Mesothelial cell of epicardium (in vitro differentiated cells): ENCODE data around the gene GALNS. TPM values are rescaled to one million over a fixed set of nuclear protein-coding genes. Genes with fewer than 3 reads are reported as not detected.
A peak's percentile ranks its signal among the peaks of the same experiment; 100 is the strongest.

Experiments used
- DNase-seq, 2 experiments: peaks; one replicate each; pipeline ENCODE4 v3.0.0; 2021; ENCODE audit warnings: low spot score in 2 of 2; ENCODE audit not compliant: unreplicated experiment in 2 of 2
- H3K27ac Mint-ChIP-seq: 2 replicates; pipeline ENCODE4 v1.8.0; 2021; ENCODE audit warnings: mixed read lengths
- H3K27me3 Mint-ChIP-seq: 2 replicates; pipeline ENCODE4 v1.8.0; 2021; ENCODE audit warnings: low read depth, mixed read lengths
- H3K36me3 Mint-ChIP-seq: 2 replicates; pipeline ENCODE4 v1.8.0; 2021; ENCODE audit warnings: mixed read lengths
- H3K4me1 Mint-ChIP-seq: 2 replicates; pipeline ENCODE4 v1.8.0; 2021; ENCODE audit warnings: mixed read lengths
- H3K4me3 Mint-ChIP-seq: 2 replicates; pipeline ENCODE4 v1.8.0; 2021; ENCODE audit warnings: mild to moderate bottlenecking, moderate library complexity, mixed read lengths
- H3K9me3 Mint-ChIP-seq: 2 replicates; pipeline ENCODE4 v1.8.0; 2021; ENCODE audit warnings: mixed read lengths
- total RNA-seq: library from RNA; stranded (reverse); gene quantifications from 3 replicates; pipeline ENCODE4 v1.2.1, GENCODE V29; 2021
- TF ChIP-seq, protein P1 (sequence below): fragments of 200-600 bp; sonication (generic); IDR thresholded peaks from one replicate; pipeline ENCODE4 v1.5.0; 2021; ENCODE audit warnings: antibody characterized with exemption; ENCODE audit not compliant: unreplicated experiment

Gene GALNS
- total RNA-seq, 1 donor from 2014 or later: 42.4 TPM

DNA sequence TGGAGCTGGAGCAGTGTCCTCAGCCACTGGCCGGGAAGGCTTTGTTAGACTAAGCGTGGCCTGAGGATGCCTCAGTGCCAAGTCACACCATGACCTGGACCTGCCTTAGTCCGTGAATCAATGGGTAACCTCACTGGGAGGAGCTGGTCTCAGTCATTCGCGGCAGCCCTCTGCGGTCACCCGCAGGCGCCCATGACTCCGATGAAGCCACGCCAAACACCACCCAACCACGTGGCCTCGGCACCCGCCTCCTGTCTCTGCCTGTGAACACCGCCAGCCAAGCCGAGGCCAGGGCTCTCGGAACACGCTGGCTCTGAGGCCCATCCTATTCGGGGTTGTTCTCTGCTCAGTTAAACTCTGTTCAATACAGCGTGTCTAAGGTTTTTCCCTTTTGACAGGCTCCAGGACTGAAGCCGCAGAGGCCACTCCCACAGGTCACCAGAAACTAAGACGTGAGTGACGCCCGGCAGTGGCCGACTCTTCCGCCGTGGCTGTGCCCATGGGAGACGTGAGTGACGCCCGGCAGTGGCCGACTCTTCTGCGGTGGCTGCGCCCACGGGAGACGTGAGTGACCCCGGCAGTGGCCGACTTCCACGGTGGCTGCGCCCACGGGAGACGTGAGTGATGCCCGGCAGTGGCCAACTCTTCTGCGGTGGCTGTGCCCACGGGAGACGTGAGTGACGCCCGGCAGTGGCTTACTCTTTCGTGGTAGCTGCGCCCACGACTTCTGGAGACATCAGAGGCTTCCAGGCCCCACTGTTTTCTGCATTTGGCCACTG is 26.6 kb upstream of the GALNS start:
- no peak overlapping the region for H3K4me3 Mint-ChIP-seq

DNA sequence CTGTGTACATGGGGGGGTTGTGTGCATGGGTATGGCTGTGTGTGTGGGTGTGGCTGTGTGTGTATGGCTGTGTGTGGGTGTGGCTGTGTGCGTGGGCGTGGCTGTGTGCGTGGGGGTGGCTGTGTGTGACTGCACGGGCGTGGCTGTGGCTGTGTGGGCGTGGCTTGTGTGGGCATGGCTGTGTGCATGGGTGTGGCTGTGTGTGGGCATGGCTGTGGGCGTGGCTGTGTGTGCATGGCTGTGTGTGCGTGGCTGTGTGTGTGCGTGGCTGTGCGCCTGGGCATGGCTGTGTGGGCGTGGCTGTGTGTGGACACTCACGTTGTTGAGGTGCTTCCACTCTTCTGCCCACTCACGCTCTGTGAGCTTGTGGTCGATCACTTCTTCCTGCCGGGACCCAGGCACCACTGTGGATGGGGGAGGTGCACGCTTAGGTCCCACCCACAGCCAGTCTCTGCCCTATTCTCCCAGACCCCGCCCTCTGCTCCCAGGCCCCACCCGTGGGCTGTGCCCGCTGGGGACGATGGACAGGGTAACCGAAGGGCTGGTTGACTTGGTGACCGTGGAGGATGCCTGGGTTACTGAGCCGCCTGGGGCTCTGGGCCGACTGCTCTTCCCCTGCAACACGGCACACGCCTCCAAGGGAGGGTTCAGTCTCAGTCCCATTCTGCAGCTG is 25.7 kb upstream of the GALNS start:
- no peaks in the 10 kb centered on the region for H3K36me3 Mint-ChIP-seq
- peaks cover 9% of the 10 kb centered on the region for H3K4me1 Mint-ChIP-seq
- no peaks in the 10 kb centered on the region for H3K9me3 Mint-ChIP-seq
- no peak overlapping the region for H3K27ac Mint-ChIP-seq
- H3K4me3 Mint-ChIP-seq: no peak overlapping the region
- DNase-seq: no peak
- H3K27me3 Mint-ChIP-seq: no peaks in the 10 kb centered on the region
- TF ChIP-seq, protein P1, sequence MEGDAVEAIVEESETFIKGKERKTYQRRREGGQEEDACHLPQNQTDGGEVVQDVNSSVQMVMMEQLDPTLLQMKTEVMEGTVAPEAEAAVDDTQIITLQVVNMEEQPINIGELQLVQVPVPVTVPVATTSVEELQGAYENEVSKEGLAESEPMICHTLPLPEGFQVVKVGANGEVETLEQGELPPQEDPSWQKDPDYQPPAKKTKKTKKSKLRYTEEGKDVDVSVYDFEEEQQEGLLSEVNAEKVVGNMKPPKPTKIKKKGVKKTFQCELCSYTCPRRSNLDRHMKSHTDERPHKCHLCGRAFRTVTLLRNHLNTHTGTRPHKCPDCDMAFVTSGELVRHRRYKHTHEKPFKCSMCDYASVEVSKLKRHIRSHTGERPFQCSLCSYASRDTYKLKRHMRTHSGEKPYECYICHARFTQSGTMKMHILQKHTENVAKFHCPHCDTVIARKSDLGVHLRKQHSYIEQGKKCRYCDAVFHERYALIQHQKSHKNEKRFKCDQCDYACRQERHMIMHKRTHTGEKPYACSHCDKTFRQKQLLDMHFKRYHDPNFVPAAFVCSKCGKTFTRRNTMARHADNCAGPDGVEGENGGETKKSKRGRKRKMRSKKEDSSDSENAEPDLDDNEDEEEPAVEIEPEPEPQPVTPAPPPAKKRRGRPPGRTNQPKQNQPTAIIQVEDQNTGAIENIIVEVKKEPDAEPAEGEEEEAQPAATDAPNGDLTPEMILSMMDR: no peak

More for the DNA sequence above, 26.6 kb upstream of the GALNS start:
- H3K27ac Mint-ChIP-seq: no peak overlapping the region
- no peak for DNase-seq
- no peaks in the 10 kb centered on the region for H3K9me3 Mint-ChIP-seq
- no peaks in the 10 kb centered on the region for H3K27me3 Mint-ChIP-seq
- TF ChIP-seq, protein P1: no peak
- no peaks in the 10 kb centered on the region for H3K36me3 Mint-ChIP-seq
- peaks cover 9% of the 10 kb centered on the region for H3K4me1 Mint-ChIP-seq

DNA sequence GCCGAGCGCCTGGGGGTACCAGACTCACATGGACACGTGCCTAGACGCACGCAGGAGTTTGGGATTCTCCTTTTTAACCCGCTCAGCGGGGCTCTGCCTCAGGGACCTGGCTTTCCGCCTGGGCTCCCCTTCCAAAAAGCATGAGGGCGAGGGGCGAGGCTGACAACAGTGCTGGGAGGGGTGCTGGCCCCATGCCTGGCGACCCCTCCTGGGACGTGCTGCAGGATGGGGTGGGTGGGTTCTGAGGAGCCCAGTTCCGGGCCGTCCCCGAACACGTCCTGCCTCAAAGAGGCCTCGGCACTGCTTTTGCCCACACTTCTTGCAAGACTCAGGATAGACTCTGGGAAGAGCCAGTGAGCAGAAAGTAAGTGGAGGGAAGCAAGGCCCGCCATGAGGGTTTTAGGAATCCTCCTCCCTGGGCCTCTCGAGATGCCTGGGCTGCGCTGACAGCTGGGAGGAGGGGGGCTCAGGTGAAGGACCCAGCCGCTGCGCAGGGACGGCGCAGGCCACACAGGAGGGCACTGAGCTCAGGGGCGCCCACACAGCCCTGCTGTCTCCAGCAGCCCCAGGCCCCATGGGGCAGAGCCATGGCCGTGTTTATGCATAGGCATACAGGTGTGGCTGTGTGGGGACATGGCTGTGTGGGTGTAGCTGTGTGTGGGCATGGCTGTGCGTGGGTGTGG is 25.1 kb upstream of the GALNS start:
- Mint-ChIP-seq H3K27me3 (no peaks in the 10 kb centered on the region), H3K27ac (no peak overlapping the region), H3K9me3 (no peaks in the 10 kb centered on the region), H3K4me1 (peaks cover 9% of the 10 kb centered on the region), H3K4me3 (no peak overlapping the region), H3K36me3 (no peaks in the 10 kb centered on the region)
- TF ChIP-seq, protein P1: no peak
- DNase-seq: no peak

DNA sequence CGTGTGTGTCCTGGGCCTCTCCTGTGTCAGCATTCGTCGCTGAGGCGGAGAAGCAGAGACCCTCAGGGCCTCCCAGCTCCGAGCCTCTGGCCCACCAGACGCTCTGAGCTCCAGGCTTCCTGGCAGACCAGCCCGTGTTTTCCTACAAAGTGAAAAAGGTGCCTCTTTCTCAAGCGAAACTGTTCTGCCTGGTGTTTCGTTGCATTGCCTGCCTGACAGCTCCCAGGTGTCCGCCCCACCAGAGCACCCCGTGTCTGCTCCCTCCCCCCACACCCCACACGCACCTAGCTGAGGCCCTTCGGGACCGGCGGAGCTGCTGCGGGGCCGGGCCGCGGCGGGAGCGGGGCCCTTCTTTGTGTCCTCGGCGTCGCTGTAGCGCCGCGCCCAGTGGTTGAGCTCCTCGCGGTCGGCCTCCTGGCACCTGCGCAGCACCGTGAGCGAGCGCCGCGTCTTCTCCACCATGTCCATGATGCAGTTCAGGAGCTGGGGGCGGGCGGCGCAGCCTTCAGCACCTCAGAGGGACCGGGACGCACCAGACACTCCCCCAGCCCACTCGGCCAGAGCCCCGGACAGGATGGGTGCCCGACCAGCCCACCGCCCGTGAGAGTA is 24.4 kb upstream of the GALNS start:
- H3K27me3 Mint-ChIP-seq: no peaks in the 10 kb centered on the region
- no peaks in the 10 kb centered on the region for H3K9me3 Mint-ChIP-seq
- TF ChIP-seq, protein P1: no peak
- no peaks in the 10 kb centered on the region for H3K36me3 Mint-ChIP-seq
- H3K4me3 Mint-ChIP-seq: no peak overlapping the region
- H3K4me1 Mint-ChIP-seq: peaks cover 9% of the 10 kb centered on the region
- DNase-seq: no peak
- no peak overlapping the region for H3K27ac Mint-ChIP-seq

DNA sequence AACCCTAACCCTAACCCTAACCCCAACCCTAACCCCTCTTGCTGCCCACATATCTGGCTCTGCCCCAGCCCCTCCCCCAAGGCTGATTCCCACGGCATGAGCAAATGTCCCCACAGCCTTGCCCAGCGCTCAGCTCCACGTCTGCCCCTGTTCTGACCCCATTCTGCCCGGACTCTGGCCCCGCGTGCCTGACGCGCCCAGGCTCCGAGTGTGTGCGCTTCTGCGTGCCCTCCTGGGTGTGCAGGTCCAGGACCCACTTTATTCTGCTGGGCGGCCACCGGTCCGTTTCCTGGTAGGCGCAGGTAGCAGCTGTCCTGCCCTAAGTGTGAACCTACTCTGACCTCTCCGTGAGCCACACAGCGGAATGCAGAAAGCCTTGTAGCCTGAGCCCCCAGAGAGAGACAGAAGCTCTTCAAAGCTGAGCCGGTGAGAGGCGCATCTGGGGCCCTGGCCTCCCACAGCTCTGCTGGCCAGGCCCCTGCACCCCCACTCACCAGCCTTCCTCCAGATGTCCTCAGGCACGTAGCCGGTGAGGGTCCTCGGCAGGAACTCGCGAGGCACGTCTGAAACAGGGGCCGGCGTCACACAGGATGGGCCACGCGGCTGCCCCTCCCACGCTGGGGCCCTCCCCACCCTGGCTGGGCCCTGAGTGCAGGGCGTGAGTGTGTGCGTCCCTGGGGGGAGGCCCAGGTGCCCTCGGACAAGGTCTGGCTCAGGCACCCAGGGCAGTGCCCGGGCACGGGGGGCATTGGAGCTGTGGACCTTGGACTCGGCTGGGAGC is 23.7 kb upstream of the GALNS start:
- Mint-ChIP-seq H3K36me3 (no peaks in the 10 kb centered on the region), H3K27ac (peak overlapping the region; percentile 16), H3K4me3 (peak overlapping the region; percentile 22), H3K4me1 (peaks cover 9% of the 10 kb centered on the region), H3K27me3 (no peaks in the 10 kb centered on the region), H3K9me3 (no peaks in the 10 kb centered on the region)
- DNase-seq: no peak
- TF ChIP-seq, protein P1: no peak
